ENCODE data around the gene ALDH8A1. TPM values are rescaled to one million over a fixed set of nuclear protein-coding genes. Genes with fewer than 3 reads are reported as not detected.
"Not testable (repeated sequence)": the region's sequence is repeated elsewhere in the genome, so short reads cannot be mapped to it uniquely, and the experiment has no call there.

The ALDH8A1 gene
- total and polyA plus RNA-seq, 7 donors, result 0.13 to 0.97 (median 0.47) TPM; not detected in 1

- Histone ChIP-seq H3K4me1 (no peaks in the 10 kb centered on the region), H3K9me3 (no peaks in the 10 kb centered on the region), H3K27ac (peak overlapping the region; percentile 25), H3K27me3 (ENCODE audit: insufficient read depth in 3 of 3, low read length in 2 of 3) (no peaks in the 10 kb centered on the region), H3K36me3 (ENCODE audit: insufficient read depth in 1 of 2, low read depth in 1 of 2) (no peaks in the 10 kb centered on the region), H3K4me3 (no peak overlapping the region)
- DNase-seq (no peak), ATAC-seq (peak; percentile 69 to 96 (median 95))
- intact Hi-C loops (cut with DNase I), result no loop called here
- WGBS, 3 donors, result 32 to 63% (median 33%) methylated on average over 9 of the region's 9 CpGs
- TF ChIP-seq, protein P1, sequence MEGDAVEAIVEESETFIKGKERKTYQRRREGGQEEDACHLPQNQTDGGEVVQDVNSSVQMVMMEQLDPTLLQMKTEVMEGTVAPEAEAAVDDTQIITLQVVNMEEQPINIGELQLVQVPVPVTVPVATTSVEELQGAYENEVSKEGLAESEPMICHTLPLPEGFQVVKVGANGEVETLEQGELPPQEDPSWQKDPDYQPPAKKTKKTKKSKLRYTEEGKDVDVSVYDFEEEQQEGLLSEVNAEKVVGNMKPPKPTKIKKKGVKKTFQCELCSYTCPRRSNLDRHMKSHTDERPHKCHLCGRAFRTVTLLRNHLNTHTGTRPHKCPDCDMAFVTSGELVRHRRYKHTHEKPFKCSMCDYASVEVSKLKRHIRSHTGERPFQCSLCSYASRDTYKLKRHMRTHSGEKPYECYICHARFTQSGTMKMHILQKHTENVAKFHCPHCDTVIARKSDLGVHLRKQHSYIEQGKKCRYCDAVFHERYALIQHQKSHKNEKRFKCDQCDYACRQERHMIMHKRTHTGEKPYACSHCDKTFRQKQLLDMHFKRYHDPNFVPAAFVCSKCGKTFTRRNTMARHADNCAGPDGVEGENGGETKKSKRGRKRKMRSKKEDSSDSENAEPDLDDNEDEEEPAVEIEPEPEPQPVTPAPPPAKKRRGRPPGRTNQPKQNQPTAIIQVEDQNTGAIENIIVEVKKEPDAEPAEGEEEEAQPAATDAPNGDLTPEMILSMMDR (IDR thresholded peaks at IDR 0.05), result no peak
Measured at GRCh38 chr6:134903448-134903847, 46.5 kb downstream of the ALDH8A1 start.

- ATAC-seq (peak; percentile 31 to 74 (median 48)), DNase-seq (no peak)
- Histone ChIP-seq H3K9me3 (no peaks in the 10 kb centered on the region), H3K4me3 (no peak overlapping the region), H3K27ac (peak overlapping the region; percentile 25), H3K36me3 (ENCODE audit: insufficient read depth in 1 of 2, low read depth in 1 of 2) (no peaks in the 10 kb centered on the region), H3K4me1 (no peaks in the 10 kb centered on the region), H3K27me3 (ENCODE audit: insufficient read depth in 3 of 3, low read length in 2 of 3) (no peaks in the 10 kb centered on the region)
- intact Hi-C loops (cut with DNase I), result no loop called here
- 33 to 87% (median 54%) methylated on average over 3 of the region's 3 CpGs for WGBS, 3 donors
- TF ChIP-seq, protein P1 (IDR thresholded peaks at IDR 0.05), result no peak
Measured at GRCh38 chr6:134902936-134903335, 47.0 kb downstream of the ALDH8A1 start.

- H3K27me3 ChIP-seq (ENCODE audit: insufficient read depth in 3 of 3, low read length in 2 of 3), result no peaks in the 10 kb centered on the region
- DNase-seq (no peak), ATAC-seq (peak; percentile 15 to 57 (median 42))
- intact Hi-C loops (cut with DNase I), result no loop called here
- no peaks in the 10 kb centered on the region for H3K36me3 ChIP-seq (ENCODE audit: insufficient read depth in 1 of 2, low read depth in 1 of 2)
- no peak overlapping the region for H3K4me3 ChIP-seq
- no peaks in the 10 kb centered on the region for H3K4me1 ChIP-seq
- peak overlapping the region; percentile 25 for H3K27ac ChIP-seq
- 79 to 84% (median 82%) methylated on average over 9 of the region's 9 CpGs for WGBS, 3 donors
- TF ChIP-seq, protein P1 (IDR thresholded peaks at IDR 0.05), result no peak
- H3K9me3 ChIP-seq, result no peaks in the 10 kb centered on the region
Measured at GRCh38 chr6:134902074-134902861, 47.6 kb downstream of the ALDH8A1 start.

GRCh38 chr6:134898575-134898974 is 51.3 kb downstream of the ALDH8A1 start:
- WGBS, 3 donors, result 78 to 86% (median 78%) methylated on average over 4 of the region's 4 CpGs
- intact Hi-C loops (cut with DNase I), result no loop called here
- Histone ChIP-seq H3K9me3 (no peaks in the 10 kb centered on the region), H3K27me3 (ENCODE audit: insufficient read depth in 3 of 3, low read length in 2 of 3) (no peaks in the 10 kb centered on the region), H3K4me1 (no peaks in the 10 kb centered on the region), H3K27ac (no peak overlapping the region), H3K4me3 (no peak overlapping the region), H3K36me3 (ENCODE audit: insufficient read depth in 1 of 2, low read depth in 1 of 2) (no peaks in the 10 kb centered on the region)
- DNase-seq (no peak), ATAC-seq (no peak)
- TF ChIP-seq, protein P1 (IDR thresholded peaks at IDR 0.05), result no peak

DNA sequence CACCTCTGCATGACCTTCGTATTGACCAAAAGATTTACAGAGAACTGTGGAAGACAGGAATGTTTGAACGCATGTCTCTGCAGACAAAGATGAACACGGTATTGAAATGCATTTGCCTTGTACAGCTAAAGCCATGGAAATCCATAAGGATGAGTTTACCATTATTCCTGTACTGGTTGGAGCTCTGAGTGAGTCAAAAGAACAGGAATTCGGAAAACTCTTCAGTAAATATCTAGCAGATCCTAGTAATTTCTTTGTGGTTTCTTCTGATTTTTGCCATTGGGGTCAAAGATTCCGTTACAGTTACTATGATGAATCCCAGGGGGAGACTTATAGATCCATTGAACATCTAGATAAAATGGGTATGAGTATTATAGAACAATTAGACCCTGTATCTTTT is 51.7 kb downstream of the ALDH8A1 start:
- intact Hi-C loops (cut with DNase I); H3K27ac ChIP-seq; H3K27me3 ChIP-seq (ENCODE audit: insufficient read depth in 3 of 3, low read length in 2 of 3); H3K9me3 ChIP-seq; H3K4me3 ChIP-seq; H3K36me3 ChIP-seq (ENCODE audit: insufficient read depth in 1 of 2, low read depth in 1 of 2); H3K4me1 ChIP-seq; ATAC-seq; DNase-seq: not testable (repeated sequence)
- WGBS, 3 donors, result 89 to 91% (median 89%) methylated on average over 5 of the region's 5 CpGs

Data from psoas muscle (tissue), 8 donors.